ENCODE data around the gene KIF14. TPM values are rescaled to one million over a fixed set of nuclear protein-coding genes. Genes with fewer than 3 reads are reported as not detected.
"Not testable (repeated sequence)": the region's sequence is repeated elsewhere in the genome, so short reads cannot be mapped to it uniquely, and the experiment has no call there.

The KIF14 gene
- polyA plus RNA-seq, 3 donors: 0.03 to 0.18 (median 0.05) TPM

DNA sequence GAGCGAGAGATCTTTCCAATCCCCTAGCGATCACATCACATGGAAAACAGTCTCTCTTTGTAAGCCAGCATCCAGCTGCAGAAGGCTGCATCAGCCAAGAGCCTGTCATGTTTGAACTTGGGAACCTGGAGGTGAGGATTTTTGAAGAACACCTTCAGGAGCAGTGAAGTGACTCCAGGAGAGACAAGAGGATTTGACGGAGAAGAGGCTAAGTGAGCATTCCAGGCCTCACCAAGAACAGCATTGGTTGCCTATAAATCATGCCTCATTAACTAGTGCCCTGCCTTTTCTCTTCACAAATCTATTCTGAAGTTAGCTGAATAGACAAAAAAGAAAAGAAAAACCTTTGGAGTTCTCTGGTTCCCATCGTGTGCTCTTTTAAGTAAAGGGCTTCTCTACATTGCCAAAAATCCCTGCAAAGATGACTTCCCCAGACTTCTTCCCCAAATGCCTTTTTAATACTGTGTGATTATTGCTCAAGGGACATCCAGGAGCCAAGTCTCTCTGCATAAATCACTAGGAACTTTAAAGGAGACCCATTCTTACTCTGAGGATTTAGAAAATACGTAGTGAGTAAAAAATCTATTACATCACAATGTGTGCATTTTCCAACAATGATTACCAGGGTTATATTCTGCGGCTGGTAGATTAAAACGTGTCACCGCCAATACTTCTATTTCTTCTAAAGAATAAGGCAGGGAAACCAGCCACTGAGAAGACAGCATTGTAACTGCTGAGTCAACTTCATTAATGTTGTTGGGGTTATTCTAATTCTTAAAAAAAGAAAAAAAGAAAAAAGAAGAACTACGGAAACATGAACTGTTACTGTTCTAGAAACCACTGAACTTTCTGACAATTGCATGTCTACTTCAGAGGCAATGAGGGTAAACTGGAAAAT is 95.2 kb downstream of the KIF14 start:
- no CpG with 5 or more reads among the region's 9 CpGs for WGBS (ENCODE audit: insufficient coverage)
- TF ChIP-seq, protein P1, sequence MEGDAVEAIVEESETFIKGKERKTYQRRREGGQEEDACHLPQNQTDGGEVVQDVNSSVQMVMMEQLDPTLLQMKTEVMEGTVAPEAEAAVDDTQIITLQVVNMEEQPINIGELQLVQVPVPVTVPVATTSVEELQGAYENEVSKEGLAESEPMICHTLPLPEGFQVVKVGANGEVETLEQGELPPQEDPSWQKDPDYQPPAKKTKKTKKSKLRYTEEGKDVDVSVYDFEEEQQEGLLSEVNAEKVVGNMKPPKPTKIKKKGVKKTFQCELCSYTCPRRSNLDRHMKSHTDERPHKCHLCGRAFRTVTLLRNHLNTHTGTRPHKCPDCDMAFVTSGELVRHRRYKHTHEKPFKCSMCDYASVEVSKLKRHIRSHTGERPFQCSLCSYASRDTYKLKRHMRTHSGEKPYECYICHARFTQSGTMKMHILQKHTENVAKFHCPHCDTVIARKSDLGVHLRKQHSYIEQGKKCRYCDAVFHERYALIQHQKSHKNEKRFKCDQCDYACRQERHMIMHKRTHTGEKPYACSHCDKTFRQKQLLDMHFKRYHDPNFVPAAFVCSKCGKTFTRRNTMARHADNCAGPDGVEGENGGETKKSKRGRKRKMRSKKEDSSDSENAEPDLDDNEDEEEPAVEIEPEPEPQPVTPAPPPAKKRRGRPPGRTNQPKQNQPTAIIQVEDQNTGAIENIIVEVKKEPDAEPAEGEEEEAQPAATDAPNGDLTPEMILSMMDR (IDR thresholded peaks at IDR 0.05): no peak
- H3K9me3 ChIP-seq (replicated peaks in 1 of 2; ENCODE audit: control insufficient read depth in 1 of 2, insufficient read depth in 1 of 2, low read length in 2 of 2): no peaks in the 10 kb centered on the region
- peaks cover 21 to 30% of the 10 kb centered on the region in 2 donors for H3K4me1 ChIP-seq (ENCODE audit: control insufficient read depth in 1 of 2, insufficient read depth in 2 of 2, low read length in 2 of 2)
- DNase-seq: peak in 2 of 3 donors; percentile 6 to 15
- peak overlapping the region; percentile 14 for H3K4me2 ChIP-seq (replicated peaks; ENCODE audit: extremely low read depth, low read length, poor library complexity, severe bottlenecking)
- H3K4me1 Mint-ChIP-seq: peaks cover 22% of the 10 kb centered on the region
- no peaks in the 10 kb centered on the region for H3K36me3 ChIP-seq (replicated peaks in 1 of 2; ENCODE audit: control insufficient read depth in 1 of 2, insufficient read depth in 2 of 2, low read length in 2 of 2)
- intact Hi-C loops (cut with micrococcal nuclease): no loop called here
- no peaks in the 10 kb centered on the region for H3K27me3 Mint-ChIP-seq (ENCODE audit: low read depth in 3 of 3)
- peak overlapping the region; percentile 6 for H2AFZ ChIP-seq (ENCODE audit: insufficient read depth, low read depth, low read length, poor library complexity, severe bottlenecking)
- no peaks in the 10 kb centered on the region for H3K79me2 ChIP-seq (ENCODE audit: insufficient read depth, low read length)
- peak overlapping the region in 5 of 7 donors; percentile 42 to 77 (median 70) for H3K27ac Mint-ChIP-seq
- no peak overlapping the region for H3K9ac ChIP-seq (ENCODE audit: insufficient read depth, low read length, poor library complexity, severe bottlenecking)
- peak overlapping the region in 1 of 2 donors; percentile 46 for H3K27ac ChIP-seq (ENCODE audit: low read depth in 1 of 2, low read length in 2 of 2)
- H3K36me3 Mint-ChIP-seq: no peaks in the 10 kb centered on the region
- H3K4me3 Mint-ChIP-seq: no peak overlapping the region
- no peak overlapping the region for H3K4me3 ChIP-seq (replicated peaks in 1 of 3; ENCODE audit: low read depth in 2 of 3, low read length in 3 of 3)
- H4K20me1 ChIP-seq (ENCODE audit: insufficient read depth, low read length): no peaks in the 10 kb centered on the region
- no peaks in the 10 kb centered on the region for H3K27me3 ChIP-seq (ENCODE audit: control insufficient read depth in 2 of 2, insufficient read depth in 2 of 2, low read length in 2 of 2)
- no peaks in the 10 kb centered on the region for H3K9me3 Mint-ChIP-seq

- H3K9me3 ChIP-seq (replicated peaks in 1 of 2; ENCODE audit: control insufficient read depth in 1 of 2, insufficient read depth in 1 of 2, low read length in 2 of 2); H2AFZ ChIP-seq (ENCODE audit: insufficient read depth, low read depth, low read length, poor library complexity, severe bottlenecking); H3K79me2 ChIP-seq (ENCODE audit: insufficient read depth, low read length); H3K27me3 Mint-ChIP-seq (ENCODE audit: low read depth in 3 of 3); H3K27me3 ChIP-seq (ENCODE audit: control insufficient read depth in 2 of 2, insufficient read depth in 2 of 2, low read length in 2 of 2); H3K27ac ChIP-seq (ENCODE audit: low read depth in 1 of 2, low read length in 2 of 2); H3K27ac Mint-ChIP-seq; H3K36me3 Mint-ChIP-seq; H3K36me3 ChIP-seq (replicated peaks in 1 of 2; ENCODE audit: control insufficient read depth in 1 of 2, insufficient read depth in 2 of 2, low read length in 2 of 2); intact Hi-C loops (cut with micrococcal nuclease); H3K4me3 Mint-ChIP-seq; DNase-seq; H3K4me2 ChIP-seq (replicated peaks; ENCODE audit: extremely low read depth, low read length, poor library complexity, severe bottlenecking); H3K9me3 Mint-ChIP-seq; H3K9ac ChIP-seq (ENCODE audit: insufficient read depth, low read length, poor library complexity, severe bottlenecking); H3K4me3 ChIP-seq (replicated peaks in 1 of 3; ENCODE audit: low read depth in 2 of 3, low read length in 3 of 3); H4K20me1 ChIP-seq (ENCODE audit: insufficient read depth, low read length): not testable (repeated sequence)
- whole genome bisulfite sequencing (ENCODE audit: insufficient coverage): 100% methylated on average over 1 of the region's 5 CpGs
- peaks cover 21 to 30% of the 10 kb centered on the region in 2 donors for H3K4me1 ChIP-seq (ENCODE audit: control insufficient read depth in 1 of 2, insufficient read depth in 2 of 2, low read length in 2 of 2)
- peaks cover 22% of the 10 kb centered on the region for H3K4me1 Mint-ChIP-seq
These were observed 96.0 kb downstream of the KIF14 start for GRCh38 chr1:200524551-200524950.

Measured in CD14-positive monocyte (primary cell).